SK-N-SH treated with all-trans-retinoic acid at 6 μM for 48 hours (cell line): Measurements from ENCODE around the gene MYLK4.

Experiments used
- ARNTL ChIP-seq: fragments of 450-650 bp; formaldehyde crosslinking; IDR thresholded peaks from 2 replicates; pipeline ENCODE4 v1.5.0; 2020; ENCODE audit warnings: low read depth, mild to moderate bottlenecking, moderate library complexity, borderline replicate concordance
- GLIS3 ChIP-seq: fragments of 250-450 bp; sonication (Bioruptor Pico); IDR thresholded peaks from 2 replicates; pipeline ENCODE4 v1.5.0; 2020; ENCODE audit warnings: mild to moderate bottlenecking, moderate library complexity
- ZC3H10 ChIP-seq: fragments of 250-450 bp; sonication (Bioruptor Pico); IDR thresholded peaks from 2 replicates; pipeline ENCODE4 v1.5.1; 2021; ENCODE audit warnings: mild to moderate bottlenecking, moderate library complexity

- TF ChIP-seq GLIS3 (no peak), ARNTL (CRISPR knock-in tag) (no peak), ZC3H10 (no peak)
These were observed 107.6 kb downstream of the MYLK4 start for GRCh38 chr6:2643130-2643529.
